ENCODE results near the gene APEH. TPM values are rescaled to one million over a fixed set of nuclear protein-coding genes. Genes with fewer than 3 reads are reported as not detected.

APEH gene
- total RNA-seq, 6 donors from 2014 or later, result 54.7 to 104 (median 92.8) TPM

- Histone ChIP-seq H3K4me1 (peaks cover 28 to 58% (median 34%) of the 10 kb centered on the region in 4 donors), H3K4me3 (no peak overlapping the region), H3K36me3 (peaks cover 3 to 41% (median 16%) of the 10 kb centered on the region in 4 donors), H3K9me3 (no peaks in the 10 kb centered on the region), H3K27ac (no peak overlapping the region), H3K27me3 (no peaks in the 10 kb centered on the region)
- WGBS, 2 donors, result 85 to 93% methylated on average over 2 to 4 of the region's 4 CpGs
- DNase-seq (no peak), ATAC-seq (ENCODE audit: low FRiP score in 2 of 2) (no peak)
- no peak for TF ChIP-seq POLR2AphosphoS5 (IDR thresholded peaks at IDR 0.05)
- TF ChIP-seq CTCF (IDR thresholded peaks at IDR 0.05), result no peak
- no peak for TF ChIP-seq EP300 (IDR thresholded peaks at IDR 0.05)
- no peak for TF ChIP-seq POLR2A (IDR thresholded peaks at IDR 0.05)
Observed at GRCh38 chr3:49720855-49721595, 46.9 kb downstream of the APEH start.

GRCh38 chr3:49721596-49721895 is 47.4 kb downstream of the APEH start:
- no peak overlapping the region for H3K4me3 ChIP-seq
- no peaks in the 10 kb centered on the region for H3K9me3 ChIP-seq
- H3K27me3 ChIP-seq, result no peaks in the 10 kb centered on the region
- peaks cover 28 to 58% (median 34%) of the 10 kb centered on the region in 4 donors for H3K4me1 ChIP-seq
- no peak for TF ChIP-seq POLR2A (IDR thresholded peaks at IDR 0.05)
- no peak for TF ChIP-seq EP300 (IDR thresholded peaks at IDR 0.05)
- no peak for TF ChIP-seq CTCF (IDR thresholded peaks at IDR 0.05)
- no peak for TF ChIP-seq POLR2AphosphoS5 (IDR thresholded peaks at IDR 0.05)
- H3K27ac ChIP-seq, result no peak overlapping the region
- DNase-seq (no peak), ATAC-seq (ENCODE audit: low FRiP score in 2 of 2) (no peak)
- 88 to 89% methylated on average over 7 to 9 of the region's 9 CpGs for WGBS, 2 donors
- peaks cover 0 to 41% (median 18%) of the 10 kb centered on the region in 4 donors for H3K36me3 ChIP-seq

DNA sequence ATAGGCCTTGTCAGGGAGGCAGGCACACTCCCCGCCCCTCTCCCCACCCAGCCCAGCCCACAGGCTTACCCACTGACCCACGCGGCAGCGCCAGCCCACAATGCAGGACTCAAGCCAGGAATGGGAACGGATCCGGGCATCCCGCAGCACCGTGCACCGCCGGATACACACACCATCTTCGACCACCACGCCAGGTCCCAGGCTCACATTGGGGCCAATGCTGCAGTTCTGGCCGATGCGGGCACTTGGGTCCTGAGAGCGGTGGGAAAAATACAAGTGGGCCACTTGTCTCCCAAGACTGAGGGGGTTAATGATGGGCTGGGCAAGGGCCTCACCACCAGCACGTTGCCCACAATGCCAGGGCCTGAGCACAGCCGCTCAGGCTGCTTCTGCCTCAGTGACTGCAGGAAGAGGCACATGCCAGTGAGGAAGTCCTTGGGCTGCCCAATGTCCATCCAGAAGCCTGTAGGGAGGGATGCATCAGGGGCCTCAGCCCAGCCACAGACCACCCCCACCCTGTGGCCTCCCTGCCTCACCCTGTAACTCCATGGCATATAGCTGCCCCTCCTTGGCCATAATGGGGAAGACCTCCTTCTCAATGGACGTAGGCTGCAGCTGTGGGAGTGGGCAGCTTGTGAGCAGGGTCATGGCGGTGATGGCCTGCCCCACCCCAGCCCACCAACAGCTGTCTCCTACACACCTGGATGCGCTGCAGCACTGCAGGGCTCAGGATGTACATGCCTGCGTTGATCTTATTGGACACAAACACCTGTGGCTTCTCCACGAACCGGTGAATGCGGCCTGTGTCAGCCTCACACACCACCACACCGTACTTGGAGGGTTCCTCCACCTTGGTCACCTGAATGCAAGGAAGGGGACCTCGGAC is 48.0 kb downstream of the APEH start:
- WGBS, 2 donors, result 91% methylated on average over 26 of the region's 26 CpGs; no CpG with 5 or more reads in 1 of the 2 donors
- Histone ChIP-seq H3K9me3 (no peaks in the 10 kb centered on the region), H3K27ac (peak overlapping the region in 1 of 4 donors; percentile 91), H3K4me1 (peaks cover 28 to 58% (median 34%) of the 10 kb centered on the region in 4 donors), H3K4me3 (peak overlapping the region in 2 of 4 donors; percentile 67 to 86), H3K27me3 (no peaks in the 10 kb centered on the region), H3K36me3 (peaks cover 5 to 45% (median 24%) of the 10 kb centered on the region in 4 donors)
- no peak for ATAC-seq (ENCODE audit: low FRiP score in 2 of 2)
- DNase-seq, result peak; percentile 19 to 81
- no peak for TF ChIP-seq CTCF (IDR thresholded peaks at IDR 0.05)
- TF ChIP-seq EP300 (IDR thresholded peaks at IDR 0.05), result no peak
- TF ChIP-seq POLR2A (IDR thresholded peaks at IDR 0.05), result no peak
- no peak for TF ChIP-seq POLR2AphosphoS5 (IDR thresholded peaks at IDR 0.05)

DNA sequence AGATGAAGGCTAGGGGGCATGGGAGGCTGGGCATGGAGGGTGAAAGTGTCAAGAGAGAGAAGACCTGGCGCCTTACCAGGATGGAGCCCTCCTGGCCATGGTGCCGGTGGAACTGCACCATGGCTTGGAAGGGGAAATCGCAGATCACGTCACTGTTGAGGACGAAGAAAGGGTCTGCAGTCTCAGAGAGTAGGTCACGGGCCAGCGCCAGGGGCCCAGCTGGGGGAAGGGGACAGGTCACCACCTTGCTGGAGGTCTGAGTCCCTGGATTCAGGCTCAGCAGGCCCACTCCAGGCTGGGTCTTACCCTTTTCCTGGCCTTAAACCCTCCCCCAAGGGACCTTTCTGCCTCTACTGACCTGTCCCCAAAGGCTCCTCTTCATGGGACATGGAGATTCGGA is 48.7 kb downstream of the APEH start:
- WGBS, 2 donors, result 57 to 78% methylated on average over 8 of the region's 8 CpGs
- Histone ChIP-seq H3K36me3 (peaks cover 12 to 53% (median 32%) of the 10 kb centered on the region in 4 donors), H3K27me3 (no peaks in the 10 kb centered on the region), H3K9me3 (no peaks in the 10 kb centered on the region), H3K27ac (peak overlapping the region; percentile 91 to 96 (median 93)), H3K4me1 (peaks cover 28 to 57% (median 34%) of the 10 kb centered on the region in 4 donors), H3K4me3 (peak overlapping the region; percentile 67 to 94 (median 86))
- no peak for TF ChIP-seq CTCF (IDR thresholded peaks at IDR 0.05)
- TF ChIP-seq POLR2AphosphoS5 (IDR thresholded peaks at IDR 0.05), result no peak
- no peak for TF ChIP-seq POLR2A (IDR thresholded peaks at IDR 0.05)
- no peak for TF ChIP-seq EP300 (IDR thresholded peaks at IDR 0.05)
- ATAC-seq (ENCODE audit: low FRiP score in 2 of 2), result no peak
- DNase-seq, result peak in 1 of 2 donors; percentile 77

Data from upper lobe of left lung (tissue), 6 donors.